Cardiac fibroblast (primary cell): ENCODE results near the gene TSTD2.
A peak's percentile ranks its signal among the peaks of the same experiment; 100 is the strongest.

Experiments used
- DNase-seq, 2 donors: peaks; one replicate each; pipeline versions ENCODE4 v3.0.0 to v3.0.0-alpha.2; 2010; ENCODE audit warnings: low read depth in 2 of 2
- H3K4me3 ChIP-seq, 2 donors: replicated peaks in 1 of 2; 1 replicate in 1 of 2; 2 replicates in 1 of 2; pipeline ENCODE4 v1.5.1; 2011; ENCODE audit warnings: low read depth in 2 of 2, low read length in 2 of 2, mild to moderate bottlenecking in 2 of 2, moderate library complexity in 1 of 2
- TF ChIP-seq, protein P1 (sequence below): IDR thresholded peaks from one replicate; pipeline ENCODE4 v1.5.1; 2011; ENCODE audit warnings: low read depth, mild to moderate bottlenecking, low read length, inconsistent platforms

TSTD2 gene

GRCh38 chr9:97668485-97668884 is 35.3 kb upstream of the TSTD2 start:
- H3K4me3 ChIP-seq: no peak overlapping the region
- TF ChIP-seq, protein P1, sequence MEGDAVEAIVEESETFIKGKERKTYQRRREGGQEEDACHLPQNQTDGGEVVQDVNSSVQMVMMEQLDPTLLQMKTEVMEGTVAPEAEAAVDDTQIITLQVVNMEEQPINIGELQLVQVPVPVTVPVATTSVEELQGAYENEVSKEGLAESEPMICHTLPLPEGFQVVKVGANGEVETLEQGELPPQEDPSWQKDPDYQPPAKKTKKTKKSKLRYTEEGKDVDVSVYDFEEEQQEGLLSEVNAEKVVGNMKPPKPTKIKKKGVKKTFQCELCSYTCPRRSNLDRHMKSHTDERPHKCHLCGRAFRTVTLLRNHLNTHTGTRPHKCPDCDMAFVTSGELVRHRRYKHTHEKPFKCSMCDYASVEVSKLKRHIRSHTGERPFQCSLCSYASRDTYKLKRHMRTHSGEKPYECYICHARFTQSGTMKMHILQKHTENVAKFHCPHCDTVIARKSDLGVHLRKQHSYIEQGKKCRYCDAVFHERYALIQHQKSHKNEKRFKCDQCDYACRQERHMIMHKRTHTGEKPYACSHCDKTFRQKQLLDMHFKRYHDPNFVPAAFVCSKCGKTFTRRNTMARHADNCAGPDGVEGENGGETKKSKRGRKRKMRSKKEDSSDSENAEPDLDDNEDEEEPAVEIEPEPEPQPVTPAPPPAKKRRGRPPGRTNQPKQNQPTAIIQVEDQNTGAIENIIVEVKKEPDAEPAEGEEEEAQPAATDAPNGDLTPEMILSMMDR: no peak
- no peak for DNase-seq

- TF ChIP-seq, protein P1: no peak
- no peak for DNase-seq
- H3K4me3 ChIP-seq: no peak overlapping the region
Observed at GRCh38 chr9:97666907-97667686, 33.9 kb upstream of the TSTD2 start.

- TF ChIP-seq, protein P1: no peak
- H3K4me3 ChIP-seq: no peak overlapping the region
- DNase-seq: no peak
Observed at GRCh38 chr9:97665742-97666141, 32.6 kb upstream of the TSTD2 start.

GRCh38 chr9:97660847-97661246 is 27.7 kb upstream of the TSTD2 start:
- TF ChIP-seq, protein P1: no peak
- peak; percentile 5 to 38 for DNase-seq
- no peak overlapping the region for H3K4me3 ChIP-seq

DNA sequence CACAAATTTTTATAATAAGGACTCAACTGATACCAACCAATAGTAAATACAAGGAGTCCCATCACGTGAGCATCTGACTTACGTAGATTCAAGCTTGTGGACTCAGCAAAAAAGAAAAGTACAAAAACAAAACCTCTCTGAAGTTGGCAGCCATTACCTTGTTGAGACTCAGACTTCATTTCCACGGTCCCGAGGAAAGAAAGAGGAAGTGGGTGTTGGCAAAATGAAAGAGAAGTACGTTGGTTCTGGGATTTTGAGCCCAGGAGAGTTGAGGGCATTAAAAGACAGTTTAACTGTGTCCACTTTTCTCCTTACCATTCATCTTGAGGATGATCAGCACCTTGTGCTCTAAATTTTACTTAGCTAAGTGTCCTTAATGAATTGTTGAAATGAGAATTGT is 27.2 kb upstream of the TSTD2 start:
- TF ChIP-seq, protein P1: no peak
- H3K4me3 ChIP-seq: no peak overlapping the region
- no peak for DNase-seq

GRCh38 chr9:97659771-97660170 is 26.6 kb upstream of the TSTD2 start:
- no peak for DNase-seq
- H3K4me3 ChIP-seq: no peak overlapping the region
- TF ChIP-seq, protein P1: no peak

DNA sequence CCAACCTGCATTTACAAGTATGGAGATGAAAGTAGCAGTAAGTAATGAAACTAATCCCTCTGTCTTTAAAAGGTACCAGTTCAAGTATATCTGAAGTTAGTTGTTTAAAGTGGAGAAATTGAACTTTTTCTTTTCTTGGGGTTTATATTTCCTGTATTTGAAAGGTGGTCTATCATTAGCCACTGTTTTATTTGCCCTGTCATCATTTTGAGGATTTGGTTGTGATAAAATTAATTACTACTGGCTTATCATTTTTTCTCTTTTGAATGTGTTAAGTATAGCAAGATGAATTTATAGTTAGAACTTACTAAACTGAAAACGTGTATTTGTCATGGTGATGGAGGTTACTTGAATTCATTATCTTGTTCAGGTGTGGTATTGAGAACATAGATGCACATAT is 25.5 kb upstream of the TSTD2 start:
- TF ChIP-seq, protein P1: no peak
- H3K4me3 ChIP-seq: no peak overlapping the region
- no peak for DNase-seq
